Activated T-cell treated with anti-CD3 and anti-CD28 coated beads for 1 hour (primary cell): ENCODE data around the gene SPIRE2.

Experiments
- DNase-seq: peaks from one replicate; pipeline ENCODE4 v3.0.0-alpha.2; 2020; ENCODE audit warnings: low read depth

Gene SPIRE2

DNA sequence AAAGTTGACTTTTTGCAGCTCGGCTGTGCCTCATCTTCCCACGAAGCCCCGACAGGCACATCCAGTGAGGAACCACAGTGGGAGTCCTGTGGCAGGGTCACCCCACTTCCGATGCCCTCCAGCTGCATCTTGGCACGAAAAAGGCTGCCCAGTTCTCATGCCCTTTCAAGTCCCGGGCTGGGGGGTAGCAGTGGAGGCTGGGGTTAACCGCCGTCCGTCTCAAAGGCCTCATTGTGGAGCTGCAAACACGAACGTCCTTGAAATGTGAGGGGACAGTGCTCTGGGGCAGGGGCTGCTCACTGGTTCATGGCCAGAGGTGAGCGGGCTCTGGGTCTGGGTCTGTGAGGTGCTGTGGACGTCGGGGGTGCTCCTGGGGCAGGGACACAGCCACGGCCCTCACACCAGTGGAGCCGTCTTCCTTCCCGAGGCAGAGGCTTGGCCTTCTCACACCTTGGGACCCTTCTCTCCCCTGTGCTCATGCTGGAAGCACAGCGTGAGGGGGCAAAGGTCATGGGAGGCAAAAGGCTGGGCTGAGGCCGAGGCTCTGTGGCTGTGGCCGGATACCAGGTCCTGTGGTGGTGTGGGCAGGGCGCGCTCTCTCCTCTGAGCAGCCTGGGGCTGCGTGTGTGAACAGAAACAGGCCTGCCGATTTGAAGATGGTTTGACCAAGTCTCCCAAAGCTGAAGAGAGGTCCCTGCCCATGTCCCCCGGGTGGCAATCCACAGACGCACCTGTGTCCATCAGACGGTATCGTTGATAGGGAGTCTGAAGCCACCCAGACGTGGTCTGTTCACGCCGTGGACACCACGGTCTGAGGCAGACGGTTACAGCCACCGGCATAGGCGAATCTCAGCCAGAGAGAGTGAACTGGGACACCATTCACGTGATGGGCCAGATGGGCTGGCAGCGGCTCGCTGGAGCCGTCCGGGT is 87.3 kb downstream of the SPIRE2 start:
- no peak for DNase-seq

DNA sequence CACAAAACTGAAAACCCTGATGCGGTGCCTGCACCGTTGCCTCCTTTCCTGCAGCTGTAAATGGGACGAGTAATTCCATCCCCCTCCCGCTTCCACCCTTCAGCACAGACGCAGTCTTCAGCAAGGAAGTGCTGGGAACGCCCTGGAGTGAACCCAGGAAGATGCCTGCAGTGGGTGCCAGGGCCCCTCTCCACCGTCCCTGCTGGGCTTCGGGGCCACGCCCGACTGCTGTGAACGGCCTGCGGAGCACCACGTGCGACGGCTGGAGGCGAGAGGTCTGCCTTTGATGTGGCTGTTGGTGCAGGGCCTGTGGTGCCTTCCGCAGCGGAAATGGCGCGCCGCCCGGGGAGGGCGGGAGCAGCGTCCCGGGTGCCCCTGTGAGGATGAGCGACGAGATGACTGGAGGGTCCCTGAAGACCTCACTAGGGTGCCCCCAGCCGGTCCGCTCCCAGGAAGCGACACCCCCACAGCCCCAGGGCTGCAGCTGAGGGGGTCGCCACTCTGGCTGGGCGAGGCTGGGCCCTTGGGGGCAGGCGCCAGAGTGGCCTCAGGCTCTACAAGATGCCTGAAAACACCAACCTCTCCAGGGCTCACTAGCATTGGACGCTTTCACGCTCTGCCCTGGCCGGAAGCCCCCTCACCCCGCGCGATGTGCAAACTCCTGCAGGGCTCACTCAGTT is 89.6 kb downstream of the SPIRE2 start:
- peak; percentile 48 for DNase-seq

DNA sequence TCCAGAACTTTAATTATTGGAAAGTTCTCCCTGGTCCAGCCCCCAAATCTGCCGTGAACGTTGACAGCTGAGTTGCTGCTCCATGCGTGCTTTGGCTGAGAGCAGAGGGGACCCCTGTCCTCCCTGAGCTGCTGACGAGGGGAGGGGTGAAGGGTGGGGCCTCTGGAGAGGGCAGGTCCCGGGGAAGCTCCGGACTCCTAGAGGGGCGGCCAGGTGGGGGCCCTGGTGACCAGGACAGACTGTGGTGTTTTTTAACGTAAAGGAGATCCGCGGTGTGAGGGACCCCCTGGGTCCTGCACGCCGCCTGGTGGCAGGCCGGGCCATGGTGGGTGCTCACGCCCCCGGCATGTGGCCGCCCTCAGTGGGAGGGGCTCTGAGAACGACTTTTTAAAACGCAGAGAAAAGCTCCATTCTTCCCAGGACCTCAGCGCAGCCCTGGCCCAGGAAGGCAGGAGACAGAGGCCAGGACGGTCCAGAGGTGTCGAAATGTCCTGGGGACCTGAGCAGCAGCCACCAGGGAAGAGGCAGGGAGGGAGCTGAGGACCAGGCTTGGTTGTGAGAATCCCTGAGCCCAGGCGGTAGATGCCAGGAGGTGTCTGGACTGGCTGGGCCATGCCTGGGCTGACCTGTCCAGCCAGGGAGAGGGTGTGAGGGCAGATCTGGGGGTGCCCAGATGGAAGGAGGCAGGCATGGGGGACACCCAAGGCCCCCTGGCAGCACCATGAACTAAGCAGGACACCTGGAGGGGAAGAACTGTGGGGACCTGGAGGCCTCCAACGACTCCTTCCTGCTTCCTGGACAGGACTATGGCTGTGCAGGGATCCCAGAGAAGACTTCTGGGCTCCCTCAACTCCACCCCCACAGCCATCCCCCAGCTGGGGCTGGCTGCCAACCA is 90.4 kb downstream of the SPIRE2 start, which contains the start of gene MC1R:
TSS of gene MC1R (plus strand) at position 410 of the 895 bp plus-strand sequence. CDS start at position 807, 397 bp downstream.
- no peak for DNase-seq

DNA sequence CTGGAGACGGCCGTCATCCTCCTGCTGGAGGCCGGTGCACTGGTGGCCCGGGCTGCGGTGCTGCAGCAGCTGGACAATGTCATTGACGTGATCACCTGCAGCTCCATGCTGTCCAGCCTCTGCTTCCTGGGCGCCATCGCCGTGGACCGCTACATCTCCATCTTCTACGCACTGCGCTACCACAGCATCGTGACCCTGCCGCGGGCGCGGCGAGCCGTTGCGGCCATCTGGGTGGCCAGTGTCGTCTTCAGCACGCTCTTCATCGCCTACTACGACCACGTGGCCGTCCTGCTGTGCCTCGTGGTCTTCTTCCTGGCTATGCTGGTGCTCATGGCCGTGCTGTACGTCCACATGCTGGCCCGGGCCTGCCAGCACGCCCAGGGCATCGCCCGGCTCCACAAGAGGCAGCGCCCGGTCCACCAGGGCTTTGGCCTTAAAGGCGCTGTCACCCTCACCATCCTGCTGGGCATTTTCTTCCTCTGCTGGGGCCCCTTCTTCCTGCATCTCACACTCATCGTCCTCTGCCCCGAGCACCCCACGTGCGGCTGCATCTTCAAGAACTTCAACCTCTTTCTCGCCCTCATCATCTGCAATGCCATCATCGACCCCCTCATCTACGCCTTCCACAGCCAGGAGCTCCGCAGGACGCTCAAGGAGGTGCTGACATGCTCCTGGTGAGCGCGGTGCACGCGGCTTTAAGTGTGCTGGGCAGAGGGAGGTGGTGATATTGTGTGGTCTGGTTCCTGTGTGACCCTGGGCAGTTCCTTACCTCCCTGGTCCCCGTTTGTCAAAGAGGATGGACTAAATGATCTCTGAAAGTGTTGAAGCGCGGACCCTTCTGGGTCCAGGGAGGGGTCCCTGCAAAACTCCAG is 91.5 kb downstream of the SPIRE2 start:
- DNase-seq, result no peak

DNA sequence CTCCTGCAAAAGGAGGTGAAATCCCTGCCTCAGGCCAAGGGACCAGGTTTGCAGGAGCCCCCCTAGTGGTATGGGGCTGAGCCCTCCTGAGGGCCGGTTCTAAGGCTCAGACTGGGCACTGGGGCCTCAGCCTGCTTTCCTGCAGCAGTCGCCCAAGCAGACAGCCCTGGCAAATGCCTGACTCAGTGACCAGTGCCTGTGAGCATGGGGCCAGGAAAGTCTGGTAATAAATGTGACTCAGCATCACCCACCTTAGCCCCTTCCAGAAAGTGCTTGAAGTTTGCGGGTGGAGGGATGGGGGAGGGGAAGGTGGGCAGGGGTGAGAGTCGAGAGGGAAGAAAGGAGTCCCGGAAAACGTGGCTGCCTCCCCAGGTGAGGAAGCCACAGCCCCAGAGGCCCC is 92.4 kb downstream of the SPIRE2 start:
- DNase-seq, result no peak
